ENCODE results near the gene ARHGEF11. TPM values are rescaled to one million over a fixed set of nuclear protein-coding genes. Genes with fewer than 3 reads are reported as not detected.

The ARHGEF11 gene
- total and polyA plus RNA-seq, 7 donors = 7.0 to 22.8 (median 19.9) TPM

GRCh38 chr1:156894711-156895454 lies 150.7 kb downstream of the ARHGEF11 start:
- peak; percentile 51 to 79 for DNase-seq
- TF ChIP-seq, protein P1, sequence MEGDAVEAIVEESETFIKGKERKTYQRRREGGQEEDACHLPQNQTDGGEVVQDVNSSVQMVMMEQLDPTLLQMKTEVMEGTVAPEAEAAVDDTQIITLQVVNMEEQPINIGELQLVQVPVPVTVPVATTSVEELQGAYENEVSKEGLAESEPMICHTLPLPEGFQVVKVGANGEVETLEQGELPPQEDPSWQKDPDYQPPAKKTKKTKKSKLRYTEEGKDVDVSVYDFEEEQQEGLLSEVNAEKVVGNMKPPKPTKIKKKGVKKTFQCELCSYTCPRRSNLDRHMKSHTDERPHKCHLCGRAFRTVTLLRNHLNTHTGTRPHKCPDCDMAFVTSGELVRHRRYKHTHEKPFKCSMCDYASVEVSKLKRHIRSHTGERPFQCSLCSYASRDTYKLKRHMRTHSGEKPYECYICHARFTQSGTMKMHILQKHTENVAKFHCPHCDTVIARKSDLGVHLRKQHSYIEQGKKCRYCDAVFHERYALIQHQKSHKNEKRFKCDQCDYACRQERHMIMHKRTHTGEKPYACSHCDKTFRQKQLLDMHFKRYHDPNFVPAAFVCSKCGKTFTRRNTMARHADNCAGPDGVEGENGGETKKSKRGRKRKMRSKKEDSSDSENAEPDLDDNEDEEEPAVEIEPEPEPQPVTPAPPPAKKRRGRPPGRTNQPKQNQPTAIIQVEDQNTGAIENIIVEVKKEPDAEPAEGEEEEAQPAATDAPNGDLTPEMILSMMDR (IDR thresholded peaks at IDR 0.05) = no peak
- Histone ChIP-seq H3K9me3 (no peaks in the 10 kb centered on the region), H3K27me3 (ENCODE audit: insufficient read depth in 3 of 3, low read length in 2 of 3) (peaks cover 0 to 38% (median 3%) of the 10 kb centered on the region in 3 donors), H3K4me3 (peak overlapping the region; percentile 68), H3K4me1 (peaks cover 11% of the 10 kb centered on the region), H3K27ac (peak overlapping the region; percentile 76), H3K36me3 (ENCODE audit: insufficient read depth in 1 of 2, low read depth in 1 of 2) (no peaks in the 10 kb centered on the region)
- 49 to 67% (median 59%) methylated on average over 12 of the region's 12 CpGs for whole genome bisulfite sequencing, 3 donors
- intact Hi-C loops (cut with DNase I) = no loop called here
- peak in 2 of 4 donors; percentile 15 to 24 for ATAC-seq

DNA sequence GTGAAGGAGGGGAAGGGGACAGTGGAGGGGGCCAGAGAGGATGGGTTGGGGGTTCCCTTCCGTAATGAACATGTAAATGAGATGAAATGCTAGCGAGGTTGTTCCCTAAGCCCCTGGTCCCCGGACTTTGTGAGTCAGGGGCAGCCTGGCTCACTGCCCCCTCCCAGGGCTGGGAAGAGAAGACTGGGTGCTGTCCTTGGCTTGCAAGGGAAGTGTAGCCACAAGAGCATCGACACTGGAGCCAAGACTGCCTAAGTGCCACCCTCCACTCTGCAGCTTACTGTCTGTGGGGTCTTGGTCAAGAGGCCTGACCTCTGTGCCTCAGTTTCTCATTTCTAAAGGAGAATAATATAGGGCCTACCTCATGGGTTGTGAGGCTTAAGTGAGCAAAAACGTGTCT lies 151.5 kb downstream of the ARHGEF11 start:
- peak in 1 of 2 donors; percentile 37 for DNase-seq
- intact Hi-C loops (cut with DNase I) = no loop called here

DNA sequence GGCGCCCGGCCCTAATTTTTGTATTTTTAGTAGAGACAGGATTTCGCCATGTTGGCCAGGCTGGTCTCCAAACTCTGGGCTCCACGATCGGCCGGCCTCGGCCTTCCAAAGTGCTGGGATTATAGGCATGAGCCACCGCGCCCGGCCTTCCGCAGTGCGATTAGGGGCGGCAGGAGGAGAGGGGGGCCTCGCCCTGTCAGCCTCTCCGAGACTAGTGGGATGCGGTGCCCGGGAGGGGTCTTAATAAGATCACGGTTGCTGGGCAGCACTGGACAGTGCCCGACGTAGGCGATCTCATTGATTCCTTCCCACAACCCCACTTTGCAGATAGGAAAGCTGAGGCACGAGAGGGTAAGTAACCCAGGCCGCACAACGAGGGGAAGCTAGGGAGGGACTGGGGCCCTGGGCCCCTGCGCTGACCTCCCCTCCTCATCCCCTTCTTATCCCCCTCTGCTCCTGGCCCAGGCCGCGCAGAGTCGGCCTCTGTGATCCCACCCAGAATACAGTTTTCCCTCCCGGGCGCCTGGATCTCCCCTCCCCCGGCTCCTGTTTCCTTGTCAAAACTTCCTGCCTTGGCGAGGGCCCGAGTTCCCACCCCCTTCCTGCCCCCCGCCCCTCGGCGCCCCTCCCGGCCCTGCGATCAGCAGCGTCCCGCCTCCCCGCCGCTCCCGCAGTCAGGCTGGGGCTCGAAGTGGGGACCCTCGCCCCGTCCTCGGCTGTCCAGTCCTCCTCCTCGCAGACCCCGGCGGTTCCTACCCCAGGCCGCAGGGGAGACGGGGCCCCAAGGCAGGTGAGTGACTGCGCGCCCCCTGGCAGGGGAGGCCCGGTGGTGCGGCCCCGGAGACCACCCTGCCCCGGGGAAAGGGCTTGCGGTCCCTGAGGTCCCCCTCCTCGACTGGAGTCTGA lies 152.2 kb downstream of the ARHGEF11 start, which contains the start of gene PEAR1:
Gene PEAR1 (plus strand): TSS at position 671 of the 906 bp plus-strand sequence. CDS start 10,209 bp downstream, outside the sequence.
- no peaks in the 10 kb centered on the region for H3K9me3 ChIP-seq
- H3K4me3 ChIP-seq = peak within 1 kb of the TSS; percentile 68
- no peaks in the 10 kb centered on the region for H3K4me1 ChIP-seq
- peak in 1 of 4 donors; percentile 31 for ATAC-seq
- WGBS, 3 donors = 17 to 26% (median 19%) methylated on average over 38 to 60 of the region's 60 CpGs
- TF ChIP-seq, protein P1 (IDR thresholded peaks at IDR 0.05) = no peak
- intact Hi-C loops (cut with DNase I) = no loop called here
- DNase-seq = peak; percentile 49 to 77
- peaks cover 0 to 29% (median 3%) of the 10 kb centered on the region in 3 donors for H3K27me3 ChIP-seq (ENCODE audit: insufficient read depth in 3 of 3, low read length in 2 of 3)
- H3K27ac ChIP-seq = peak within 1 kb of the TSS; percentile 76
- no peaks in the 10 kb centered on the region for H3K36me3 ChIP-seq (ENCODE audit: insufficient read depth in 1 of 2, low read depth in 1 of 2)

More for the DNA sequence above, 151.5 kb downstream of the ARHGEF11 start:
- no peak for ATAC-seq
- Histone ChIP-seq H3K27me3 (ENCODE audit: insufficient read depth in 3 of 3, low read length in 2 of 3) (peaks cover 0 to 30% (median 3%) of the 10 kb centered on the region in 3 donors), H3K36me3 (ENCODE audit: insufficient read depth in 1 of 2, low read depth in 1 of 2) (no peaks in the 10 kb centered on the region), H3K4me3 (peak overlapping the region; percentile 68), H3K27ac (peak overlapping the region; percentile 76), H3K4me1 (peaks cover 2% of the 10 kb centered on the region), H3K9me3 (no peaks in the 10 kb centered on the region)
- TF ChIP-seq, protein P1 (IDR thresholded peaks at IDR 0.05) = no peak
- WGBS, 3 donors = 44 to 58% (median 44%) methylated on average over 5 of the region's 5 CpGs

DNA sequence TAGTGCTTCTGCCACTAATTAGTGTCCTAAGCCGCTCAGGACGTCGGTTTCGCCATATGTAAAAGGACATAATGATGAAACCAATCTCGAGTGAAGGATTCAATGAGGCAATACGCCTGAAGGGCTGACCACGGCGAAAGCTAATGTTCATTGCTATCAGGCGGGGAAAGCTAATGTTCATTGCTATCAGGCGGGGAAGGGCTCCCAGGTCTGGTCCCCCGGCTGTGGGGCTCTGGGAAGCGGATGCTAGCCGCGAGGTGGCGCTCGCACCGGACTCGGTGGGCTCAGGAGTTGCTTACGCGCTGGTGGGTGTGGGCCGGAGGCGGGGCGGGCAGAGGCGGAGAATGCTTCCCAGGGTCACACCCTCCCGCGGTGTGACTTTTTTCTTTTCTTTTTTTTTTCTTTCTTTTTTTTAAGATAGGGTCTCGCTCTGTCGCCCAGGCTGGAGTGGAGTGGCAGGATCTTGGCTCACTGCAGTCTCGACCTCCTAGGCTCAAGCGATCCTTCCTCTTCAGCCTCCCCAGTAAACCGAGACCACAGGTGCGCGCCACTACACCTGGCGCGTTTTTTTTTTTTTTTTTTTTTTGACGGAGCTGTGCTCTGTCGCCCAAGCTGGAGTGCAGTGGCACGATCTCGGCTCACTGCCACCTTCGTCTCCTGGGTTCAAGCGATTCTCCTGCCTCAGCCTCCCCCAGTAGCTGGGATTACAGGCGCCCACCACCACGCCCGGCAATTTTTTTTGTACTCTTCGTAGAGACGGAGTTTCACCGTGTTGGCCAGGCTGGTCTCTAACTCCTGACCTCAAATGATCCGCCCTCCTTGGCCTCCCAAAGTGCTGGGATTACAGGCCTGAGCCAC lies 153.1 kb downstream of the ARHGEF11 start:
- peak overlapping the region; percentile 68 for H3K4me3 ChIP-seq
- intact Hi-C loops (cut with DNase I) = no loop called here
- TF ChIP-seq, protein P1 (IDR thresholded peaks at IDR 0.05) = peak; percentile 79
- 4 to 10% (median 8%) methylated on average over 45 to 48 of the region's 48 CpGs for WGBS, 3 donors
- no peaks in the 10 kb centered on the region for H3K36me3 ChIP-seq (ENCODE audit: insufficient read depth in 1 of 2, low read depth in 1 of 2)
- ATAC-seq (peak; percentile 81 to 92 (median 86)), DNase-seq (peak; percentile 93 to 94)
- H3K27ac ChIP-seq = peak overlapping the region; percentile 76
- H3K4me1 ChIP-seq = no peaks in the 10 kb centered on the region
- peaks cover 0 to 29% (median 3%) of the 10 kb centered on the region in 3 donors for H3K27me3 ChIP-seq (ENCODE audit: insufficient read depth in 3 of 3, low read length in 2 of 3)
- no peaks in the 10 kb centered on the region for H3K9me3 ChIP-seq

Data from psoas muscle (tissue), 8 donors.